HUDEP-2 (cell line): Measurements from ENCODE around the gene FOXF1.

Experiments
- DNase-seq, 76 experiments: peaks; one replicate each; lab custom pipeline; 2025; ENCODE audit not compliant: unreplicated experiment in 76 of 76; lab: John Stamatoyannopoulos, UW

Gene FOXF1

GRCh38 chr16:86554599-86554916 is 44.2 kb downstream of the FOXF1 start:
- no peak for DNase-seq

GRCh38 chr16:86554917-86555703 is 44.8 kb downstream of the FOXF1 start, which contains the start of gene MTHFSD:
Gene MTHFSD, minus strand, starts transcription at chr16:86555235. Its CDS starts 51 bp downstream, at chr16:86555184.
- peak in 75 of 76 experiments; percentile 30 to 93 (median 81) for DNase-seq

GRCh38 chr16:86555704-86556075 is 45.4 kb downstream of the FOXF1 start:
- DNase-seq, result no peak

- DNase-seq, result no peak
Measured at GRCh38 chr16:86556576-86556975, 46.2 kb downstream of the FOXF1 start.

- DNase-seq, result no peak
Measured at GRCh38 chr16:86557587-86557986, 47.3 kb downstream of the FOXF1 start.

GRCh38 chr16:86558355-86559193 is 48.2 kb downstream of the FOXF1 start:
- no peak for DNase-seq

GRCh38 chr16:86559802-86560305 is 49.5 kb downstream of the FOXF1 start:
- DNase-seq, result no peak

GRCh38 chr16:86562356-86562755 is 52.0 kb downstream of the FOXF1 start:
- no peak for DNase-seq

- DNase-seq, result peak in 71 of 76 experiments; percentile 13 to 86 (median 68)
Measured at GRCh38 chr16:86563469-86564345, 53.4 kb downstream of the FOXF1 start.
